ENCODE data around the gene PIAS2.

PIAS2 gene

GRCh38 chr18:46761059-46761769 is 156.1 kb downstream of the PIAS2 start:
- DNase-seq (ENCODE audit: low spot score): no peak

GRCh38 chr18:46759890-46760289 is 157.4 kb downstream of the PIAS2 start:
- DNase-seq (ENCODE audit: low spot score): no peak

GRCh38 chr18:46756559-46757201 is 160.6 kb downstream of the PIAS2 start, which contains the start of gene ST8SIA5:
Gene ST8SIA5 (minus strand): TSS chr18:46757053. CDS start chr18:46756508, 545 bp downstream.
- peak; percentile 72 for DNase-seq (ENCODE audit: low spot score)

GRCh38 chr18:46756025-46756558 is 161.2 kb downstream of the PIAS2 start:
- DNase-seq (ENCODE audit: low spot score): no peak

- DNase-seq (ENCODE audit: low spot score): no peak
Measured at GRCh38 chr18:46755315-46756024, 161.8 kb downstream of the PIAS2 start.

- DNase-seq (ENCODE audit: low spot score): no peak
Measured at GRCh38 chr18:46754661-46755292, 162.5 kb downstream of the PIAS2 start.

GRCh38 chr18:46754188-46754587 is 163.1 kb downstream of the PIAS2 start:
- DNase-seq (ENCODE audit: low spot score): peak; percentile 32

Data from germinal center (tissue), 1 donor.